ENCODE data around the gene SMTN.
"Not testable (repeated sequence)": the region's sequence is repeated elsewhere in the genome, so short reads cannot be mapped to it uniquely, and the experiment has no call there.

SMTN gene

DNA sequence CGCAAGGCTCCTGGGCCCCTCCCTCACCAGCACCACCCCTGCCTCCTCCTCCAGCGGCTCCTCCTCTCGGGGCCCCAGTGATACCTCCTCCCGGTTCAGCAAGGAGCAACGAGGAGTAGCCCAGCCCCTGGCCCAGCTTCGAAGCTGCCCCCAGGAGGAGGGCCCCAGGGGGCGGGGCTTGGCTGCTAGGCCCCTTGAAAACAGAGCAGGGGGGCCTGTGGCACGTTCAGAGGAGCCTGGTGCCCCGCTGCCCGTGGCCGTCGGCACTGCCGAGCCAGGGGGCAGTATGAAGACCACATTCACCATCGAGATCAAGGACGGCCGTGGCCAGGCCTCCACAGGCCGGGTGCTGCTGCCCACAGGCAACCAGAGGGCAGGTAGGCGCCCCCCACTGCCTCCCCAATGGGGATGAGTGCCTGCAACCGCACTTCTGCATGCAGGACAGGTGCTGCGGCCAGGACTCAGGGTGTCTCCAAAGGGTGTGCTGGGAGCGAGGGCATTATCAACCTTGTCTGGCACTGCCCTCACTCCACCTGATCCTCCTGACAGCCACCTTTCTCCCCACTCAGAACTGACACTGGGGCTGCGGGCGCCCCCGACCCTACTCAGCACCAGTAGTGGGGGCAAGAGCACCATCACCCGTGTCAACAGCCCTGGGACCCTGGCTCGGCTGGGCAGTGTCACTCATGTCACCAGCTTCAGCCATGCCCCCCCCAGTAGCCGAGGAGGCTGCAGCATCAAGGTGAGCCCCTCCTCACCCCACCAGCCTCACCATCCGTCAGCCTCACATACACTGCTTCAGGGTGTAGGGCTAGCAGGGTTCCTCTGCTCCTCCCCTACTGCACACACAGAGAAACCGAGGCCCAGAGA is 10.2 kb downstream of the SMTN start:
- DNase-seq = no peak

DNA sequence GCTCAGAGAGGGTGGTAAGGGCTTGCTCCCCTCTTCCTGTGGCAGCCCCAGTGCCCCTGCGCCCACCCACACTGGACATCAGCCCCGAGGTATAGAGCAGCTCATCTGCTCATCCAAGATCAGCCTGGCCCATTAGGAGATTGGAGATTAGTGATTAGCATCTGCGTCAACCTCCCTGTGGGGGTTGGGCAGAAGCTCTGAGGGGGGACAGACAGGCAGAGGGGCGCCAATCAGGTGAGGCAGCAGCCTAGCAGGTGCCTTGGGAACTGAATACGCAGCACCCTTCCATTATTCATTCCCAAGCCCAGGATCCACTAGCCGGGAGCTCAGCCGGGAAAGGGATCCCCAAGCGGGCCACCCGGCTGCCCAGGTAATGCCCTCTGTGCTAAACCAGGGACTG is 11.0 kb downstream of the SMTN start:
- DNase-seq = no peak

GRCh38 chr22:31093086-31093850 is 12.2 kb downstream of the SMTN start:
- DNase-seq = peak; percentile 53

DNA sequence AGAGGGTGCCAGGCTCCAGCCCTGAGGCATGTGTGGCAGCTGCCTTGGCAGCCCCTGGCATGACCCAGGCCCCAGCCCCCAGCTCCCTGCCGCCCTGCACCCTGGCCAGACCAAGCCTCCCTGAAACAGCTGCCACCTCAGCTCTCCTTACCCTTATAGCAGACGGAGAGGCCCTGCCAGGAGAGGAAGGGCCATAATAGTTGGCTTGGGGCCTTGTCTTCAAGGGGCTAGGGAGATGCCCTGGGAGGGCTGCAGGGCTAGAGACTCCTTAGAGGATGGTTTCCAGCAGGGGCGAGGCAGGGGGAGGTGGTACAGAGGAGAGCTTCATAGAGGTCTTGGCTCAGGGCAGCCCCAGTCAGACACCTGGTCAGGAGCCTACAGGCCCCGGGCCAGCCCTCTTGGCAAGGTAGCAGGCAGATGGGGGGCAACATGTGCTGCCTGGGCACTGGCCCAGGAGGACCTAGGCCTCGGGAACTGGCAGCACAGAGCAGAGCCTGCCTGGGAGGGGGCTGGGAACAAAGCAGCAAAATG is 13.0 kb downstream of the SMTN start:
- DNase-seq = peak; percentile 43

GRCh38 chr22:31094741-31095140 is 13.6 kb downstream of the SMTN start:
- no peak for DNase-seq

DNA sequence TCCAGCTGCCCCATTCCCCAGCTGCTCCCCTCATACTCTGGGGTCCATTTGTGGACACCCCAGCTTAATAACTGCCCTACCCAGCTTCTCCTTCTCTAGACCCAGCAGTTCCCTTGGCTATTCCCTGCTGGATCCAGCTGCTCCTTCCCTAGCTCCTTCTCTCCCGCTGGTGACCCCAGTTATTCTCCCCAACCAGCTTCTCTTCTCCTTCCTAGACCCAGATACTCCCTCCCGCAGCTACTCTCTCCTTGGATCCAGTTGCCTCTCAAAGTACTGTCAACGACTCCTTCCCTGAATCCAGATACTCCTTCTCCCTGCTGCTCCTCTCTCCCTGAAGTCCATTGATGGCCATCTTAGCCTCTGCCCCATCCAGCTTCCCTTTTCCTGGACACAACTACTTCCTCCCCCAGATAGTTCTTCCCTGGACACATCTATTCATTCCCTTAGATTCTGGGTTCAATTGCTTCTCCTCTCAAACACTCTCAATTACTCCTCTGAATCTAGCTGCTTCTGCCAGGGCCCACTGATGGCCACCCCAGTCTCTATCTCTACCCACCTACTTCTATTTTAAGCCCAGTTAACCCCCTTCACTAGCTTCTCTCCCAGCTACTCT is 14.6 kb downstream of the SMTN start:
- DNase-seq = no peak

DNA sequence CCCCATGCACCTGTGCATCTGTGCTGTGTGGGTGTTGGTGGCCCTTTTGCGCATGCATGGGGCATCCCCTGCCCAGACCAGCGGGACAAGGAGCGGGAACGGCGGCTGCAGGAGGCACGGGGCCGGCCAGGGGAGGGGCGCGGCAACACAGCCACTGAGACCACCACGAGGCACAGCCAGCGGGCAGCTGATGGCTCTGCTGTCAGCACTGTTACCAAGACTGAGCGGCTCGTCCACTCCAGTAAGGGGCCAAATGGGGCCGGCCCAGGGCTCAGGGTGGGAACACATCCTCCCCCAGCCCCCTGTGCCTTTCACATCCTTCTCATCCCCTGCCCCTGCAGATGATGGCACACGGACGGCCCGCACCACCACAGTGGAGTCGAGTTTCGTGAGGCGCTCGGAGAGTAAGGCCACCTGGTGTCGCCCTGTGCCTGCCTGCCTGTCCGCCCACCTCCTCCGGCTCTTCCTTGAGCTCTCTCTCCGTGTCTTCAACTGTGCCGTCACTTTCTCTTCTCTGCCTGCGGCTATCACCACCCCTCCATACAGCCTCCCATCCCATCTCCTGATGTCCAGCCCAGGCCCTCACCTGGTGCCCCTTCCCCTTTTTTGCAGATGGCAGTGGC is 15.7 kb downstream of the SMTN start:
- DNase-seq = no peak

- DNase-seq = not testable (repeated sequence)
Measured at GRCh38 chr22:31097539-31097938, 16.4 kb downstream of the SMTN start.

- no peak for DNase-seq
Measured at GRCh38 chr22:31097941-31098631, 17.0 kb downstream of the SMTN start.

DNA sequence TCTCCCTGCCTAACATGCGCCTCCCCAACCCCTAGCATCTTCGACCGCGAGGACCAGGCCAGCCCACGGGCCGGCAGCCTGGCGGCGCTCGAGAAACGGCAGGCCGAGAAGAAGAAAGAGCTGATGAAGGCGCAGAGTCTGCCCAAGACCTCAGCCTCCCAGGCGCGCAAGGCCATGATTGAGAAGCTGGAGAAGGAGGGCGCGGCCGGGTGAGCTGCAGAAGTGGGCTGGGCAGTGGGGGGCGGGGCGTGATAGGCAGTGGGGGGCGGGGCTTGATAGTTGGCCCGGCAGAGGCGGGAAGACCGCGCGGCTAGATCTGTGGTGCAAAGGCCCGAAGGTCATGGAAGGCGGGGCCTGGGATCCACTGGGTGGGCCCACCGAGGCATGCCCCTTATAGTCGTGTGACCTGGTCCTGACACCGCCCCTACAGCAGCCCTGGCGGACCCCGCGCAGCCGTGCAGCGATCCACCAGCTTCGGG is 17.6 kb downstream of the SMTN start:
- peak; percentile 80 for DNase-seq

- no peak for DNase-seq
Measured at GRCh38 chr22:31099386-31099785, 18.3 kb downstream of the SMTN start.

- DNase-seq = no peak
Measured at GRCh38 chr22:31099841-31100761, 19.0 kb downstream of the SMTN start.

DNA sequence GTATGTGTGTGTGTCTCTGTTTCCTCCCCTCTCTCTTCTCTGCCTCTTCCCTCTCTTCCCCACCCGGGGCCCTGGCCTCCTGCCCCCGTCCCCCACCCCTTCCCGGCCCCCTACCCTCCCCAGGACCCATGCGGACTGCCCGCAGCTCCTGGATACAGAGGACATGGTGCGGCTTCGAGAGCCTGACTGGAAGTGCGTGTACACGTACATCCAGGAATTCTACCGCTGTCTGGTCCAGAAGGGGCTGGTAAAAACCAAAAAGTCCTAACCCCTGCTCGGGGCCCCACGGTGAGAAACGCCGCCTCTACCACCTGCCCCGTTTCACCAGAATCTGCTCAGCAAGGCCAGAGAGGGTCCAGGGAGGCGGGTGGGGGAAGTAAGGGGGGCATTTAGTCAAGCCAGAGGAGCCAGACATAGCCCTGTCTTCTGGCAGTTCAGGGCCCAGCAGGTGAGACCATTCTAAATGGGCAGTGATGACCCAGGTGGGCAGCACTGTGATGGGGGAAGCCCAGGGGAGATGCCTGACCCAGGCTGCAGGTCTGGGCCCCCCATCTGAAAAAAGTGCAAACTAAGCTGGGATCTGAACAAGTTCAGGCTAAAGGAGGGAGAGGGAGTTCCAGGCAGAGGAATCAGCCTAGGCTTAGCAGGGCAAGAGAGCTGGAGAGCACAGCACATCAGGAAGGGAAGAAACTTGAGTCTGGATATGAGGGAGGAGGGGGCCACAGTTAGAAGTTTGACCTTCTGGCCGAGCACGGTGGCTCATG is 19.8 kb downstream of the SMTN start:
- no peak for DNase-seq

GRCh38 chr22:31102441-31103081 is 21.4 kb downstream of the SMTN start:
- DNase-seq = peak; percentile 89

DNA sequence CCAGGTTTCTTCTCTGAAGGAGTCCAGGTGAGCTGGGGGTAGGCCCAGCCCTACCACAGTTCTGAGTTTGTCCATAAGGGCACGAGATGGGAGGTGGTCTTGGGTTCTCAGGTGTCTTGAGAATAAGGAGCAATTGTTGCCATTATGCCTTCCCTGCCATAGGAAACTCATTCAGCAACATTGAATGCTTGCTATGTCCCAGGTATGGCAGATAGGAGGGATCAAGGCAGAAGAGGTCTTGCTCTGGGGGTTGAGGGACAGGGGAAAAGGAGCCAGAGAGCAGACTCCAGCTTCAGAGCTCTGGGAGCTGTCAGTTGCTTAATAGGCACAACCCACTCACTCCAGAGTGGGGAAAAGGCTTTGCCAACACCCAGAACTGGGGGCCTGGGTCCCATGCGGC is 22.0 kb downstream of the SMTN start:
- DNase-seq = no peak

- DNase-seq = no peak
Measured at GRCh38 chr22:31103899-31104694, 23.0 kb downstream of the SMTN start.

- DNase-seq = peak; percentile 86
Measured at GRCh38 chr22:31104869-31105268, 23.8 kb downstream of the SMTN start.

- DNase-seq = no peak
Measured at GRCh38 chr22:31105282-31105929, 24.3 kb downstream of the SMTN start.
